Sigmoid colon (tissue), 7 donors: ENCODE results near the gene ANKS4B. TPM values are rescaled to one million over a fixed set of nuclear protein-coding genes. Genes with fewer than 3 reads are reported as not detected.
"Not testable (repeated sequence)": the region's sequence is repeated elsewhere in the genome, so short reads cannot be mapped to it uniquely, and the experiment has no call there.

Experiments used
- DNase-seq: peaks from one replicate; pipeline ENCODE4 v3.0.0-alpha.2; 2019
- H3K27ac ChIP-seq, 4 donors: fragments of 200-600 bp; sonication (generic); one replicate each; pipeline ENCODE4 v1.5.1; 2016 to 2019; ENCODE audit warnings: mild to moderate bottlenecking in 1 of 4
- H3K27me3 ChIP-seq, 3 donors: fragments of 200-600 bp; sonication (generic); one replicate each; pipeline ENCODE4 v1.5.1; 2019; ENCODE audit warnings: mild to moderate bottlenecking in 1 of 3
- H3K36me3 ChIP-seq, 4 donors: fragments of 200-600 bp; sonication (generic); one replicate each; pipeline ENCODE4 v1.5.1; 2016 to 2019
- H3K4me1 ChIP-seq, 4 donors: fragments of 200-600 bp; sonication (generic); one replicate each; pipeline ENCODE4 v1.5.1; 2017 to 2019
- H3K4me3 ChIP-seq, 4 donors: fragments of 200-600 bp; sonication (generic); one replicate each; pipeline ENCODE4 v1.5.1; 2017 to 2019; ENCODE audit warnings: mild to moderate bottlenecking in 2 of 4, moderate library complexity in 1 of 4
- H3K9me3 ChIP-seq, 4 donors: fragments of 200-600 bp in 3 of 4; sonication (generic) in 3 of 4; one replicate each; pipeline versions ENCODE4 v1.5.1 to v1.6.1; 2013 to 2019
- CTCF ChIP-seq, 4 experiments: fragments of 450-650 bp in 3 of 4; fragments of 200-600 bp in 1 of 4; IDR thresholded peaks; one replicate each; pipeline ENCODE4 v1.5.1; 2016 to 2019; ENCODE audit warnings: antibody characterized with exemption in 4 of 4, mild to moderate bottlenecking in 3 of 4, moderate library complexity in 2 of 4
- EP300 ChIP-seq, 4 donors: sonication (generic); formaldehyde crosslinking; IDR thresholded peaks; one replicate each; pipeline ENCODE4 v1.6.1; 2017; ENCODE audit warnings: antibody characterized with exemption in 4 of 4
- POLR2A ChIP-seq, 2 donors: fragments of 450-650 bp; IDR thresholded peaks; one replicate each; pipeline ENCODE4 v1.6.1; 2016; ENCODE audit warnings: antibody characterized with exemption in 2 of 2, mild to moderate bottlenecking in 2 of 2, moderate library complexity in 2 of 2
- POLR2AphosphoS5 ChIP-seq, 4 donors: sonication (generic); formaldehyde crosslinking; IDR thresholded peaks; one replicate each; pipeline ENCODE4 v1.6.1; 2017; ENCODE audit warnings: antibody characterized with exemption in 4 of 4
- WGBS, 2 donors: extraction: QIAGEN DNeasy Blood & Tissue Kit; methylation state at CpG; one replicate each; pipeline ENCODE4 v1.1.7; 2013; 5-methylcytosine and 5-hydroxymethylcytosine counted together
- intact Hi-C: fragments of 100-400 bp; cut with DNase I; formaldehyde crosslinking; loops from one replicate; pipeline ENCODE4 v1.15.1; 2023
- polyA plus RNA-seq, 3 donors: library from polyadenylated mRNA; stranded (reverse); fragments of 200-250 nt; gene quantifications; one replicate each; pipeline ENCODE4 v1.2.3, GENCODE V29; 2013
- total RNA-seq, 4 donors: library from RNA; depleted of rRNA; stranded (reverse); fragments of >200 nt; gene quantifications; one replicate each; pipeline ENCODE4 v1.1.0, GENCODE V29; 2016
- donor health status: healthy with polysubstance abuse.
- donor health status: Bipolar disorder and iron deficiency.
- donor health status: healthy.

Gene ANKS4B
- total and polyA plus RNA-seq, 7 donors, result 0.28 to 32.4 (median 21.1) TPM; not detected in 3

DNA sequence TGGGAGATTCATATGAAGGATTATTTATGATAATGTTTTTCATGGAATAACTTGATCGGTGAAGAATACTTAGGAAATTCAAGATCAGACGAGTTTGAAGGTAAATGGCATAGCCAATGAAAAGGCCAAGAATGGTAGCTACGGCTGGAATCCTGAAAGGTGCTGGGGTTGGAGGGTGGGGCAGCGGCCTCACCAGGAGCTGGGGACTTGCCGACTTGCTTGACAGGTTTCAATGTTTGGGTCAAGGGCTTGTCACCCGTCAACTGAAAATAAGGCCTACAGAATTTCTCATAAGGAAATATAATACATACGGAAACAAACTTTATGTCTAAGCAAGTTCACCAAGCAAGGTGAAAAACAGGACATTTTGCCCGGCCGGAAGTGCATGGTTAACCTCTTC is 34.7 kb downstream of the ANKS4B start:
- 88% methylated on average over 9 of the region's 9 CpGs for WGBS, 2 donors
- no peak for DNase-seq

DNA sequence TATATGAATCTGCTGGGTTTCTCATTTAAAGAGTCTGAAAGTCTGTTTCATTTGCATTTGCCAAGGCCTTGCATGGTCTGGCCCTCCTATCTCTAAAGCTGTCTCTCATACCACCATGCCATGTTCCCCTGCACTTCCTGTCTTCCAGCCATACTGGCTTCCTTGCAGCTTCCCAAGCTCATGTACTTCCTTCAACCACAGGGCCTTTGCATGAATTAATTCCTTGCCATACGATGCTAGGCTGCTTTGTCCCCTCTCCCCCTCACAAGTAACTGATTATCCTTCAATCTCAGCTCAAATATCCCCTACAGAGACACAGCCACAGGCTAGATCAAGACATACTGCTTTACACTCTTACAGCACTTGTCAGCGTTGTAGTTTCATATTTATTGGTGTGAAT is 38.8 kb downstream of the ANKS4B start:
- TF ChIP-seq POLR2AphosphoS5 (IDR thresholded peaks at IDR 0.05) (no peak), EP300 (IDR thresholded peaks at IDR 0.05) (no peak), CTCF (IDR thresholded peaks at IDR 0.05) (no peak), POLR2A (IDR thresholded peaks at IDR 0.05) (no peak)
- Histone ChIP-seq H3K9me3 (no peaks in the 10 kb centered on the region), H3K27me3 (peaks cover 0 to 17% (median 0%) of the 10 kb centered on the region in 3 donors), H3K4me3 (no peak overlapping the region), H3K4me1 (no peaks in the 10 kb centered on the region), H3K27ac (no peak overlapping the region), H3K36me3 (no peaks in the 10 kb centered on the region)
- 69 to 70% methylated on average over 2 of the region's 2 CpGs for WGBS, 2 donors
- DNase-seq, result no peak
- intact Hi-C loops, result no loop called here

More for the DNA sequence above, 34.7 kb downstream of the ANKS4B start:
- H3K4me1 ChIP-seq, result peaks cover 0 to 15% (median 3%) of the 10 kb centered on the region in 4 donors
- no peak overlapping the region for H3K27ac ChIP-seq
- TF ChIP-seq EP300 (IDR thresholded peaks at IDR 0.05) (no peak), POLR2AphosphoS5 (IDR thresholded peaks at IDR 0.05) (no peak), CTCF (IDR thresholded peaks at IDR 0.05) (no peak), POLR2A (IDR thresholded peaks at IDR 0.05) (no peak)
- H3K9me3 ChIP-seq, result no peaks in the 10 kb centered on the region
- no peaks in the 10 kb centered on the region for H3K27me3 ChIP-seq
- intact Hi-C loops, result no loop called here
- no peak overlapping the region for H3K4me3 ChIP-seq
- H3K36me3 ChIP-seq, result no peaks in the 10 kb centered on the region

DNA sequence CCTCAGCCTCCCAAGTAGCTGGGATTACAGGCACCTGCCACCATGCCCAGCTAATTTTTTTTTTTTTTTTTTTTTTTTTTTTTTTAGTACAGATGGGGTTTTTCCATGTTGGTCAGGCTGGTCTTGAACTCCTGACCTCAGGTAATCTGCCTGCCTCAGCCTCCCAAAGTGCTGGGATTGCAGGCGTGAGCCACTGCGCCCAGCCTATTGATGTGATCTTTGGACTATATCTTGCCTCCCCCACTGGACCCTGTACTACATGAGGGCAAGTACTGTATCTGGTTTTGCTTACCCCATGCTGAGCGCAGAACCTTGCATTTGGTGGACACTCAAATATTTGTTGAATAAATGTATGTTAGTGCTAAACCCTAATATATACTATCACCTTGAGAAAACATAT is 39.3 kb downstream of the ANKS4B start:
- H3K27me3 ChIP-seq, result peaks cover 0 to 22% (median 0%) of the 10 kb centered on the region in 3 donors
- H3K9me3 ChIP-seq, H3K4me1 ChIP-seq, DNase-seq, intact Hi-C loops, H3K4me3 ChIP-seq, H3K27ac ChIP-seq, H3K36me3 ChIP-seq: not testable (repeated sequence)
- WGBS, 2 donors, result 93 to 96% methylated on average over 3 of the region's 3 CpGs

- Histone ChIP-seq H3K9me3 (no peaks in the 10 kb centered on the region), H3K4me3 (no peak overlapping the region), H3K27ac (no peak overlapping the region), H3K36me3 (no peaks in the 10 kb centered on the region), H3K27me3 (peaks cover 0 to 25% (median 0%) of the 10 kb centered on the region in 3 donors), H3K4me1 (peaks cover 0 to 11% (median 8%) of the 10 kb centered on the region in 4 donors)
- WGBS, 2 donors, result 83 to 90% methylated on average over 5 of the region's 5 CpGs
- intact Hi-C loops, result no loop called here
- no peak for DNase-seq
- TF ChIP-seq POLR2AphosphoS5 (IDR thresholded peaks at IDR 0.05), result no peak
- no peak for TF ChIP-seq POLR2A (IDR thresholded peaks at IDR 0.05)
- no peak for TF ChIP-seq EP300 (IDR thresholded peaks at IDR 0.05)
- no peak for TF ChIP-seq CTCF (IDR thresholded peaks at IDR 0.05)
Observed at GRCh38 chr16:21274172-21274726, 40.8 kb downstream of the ANKS4B start.

DNA sequence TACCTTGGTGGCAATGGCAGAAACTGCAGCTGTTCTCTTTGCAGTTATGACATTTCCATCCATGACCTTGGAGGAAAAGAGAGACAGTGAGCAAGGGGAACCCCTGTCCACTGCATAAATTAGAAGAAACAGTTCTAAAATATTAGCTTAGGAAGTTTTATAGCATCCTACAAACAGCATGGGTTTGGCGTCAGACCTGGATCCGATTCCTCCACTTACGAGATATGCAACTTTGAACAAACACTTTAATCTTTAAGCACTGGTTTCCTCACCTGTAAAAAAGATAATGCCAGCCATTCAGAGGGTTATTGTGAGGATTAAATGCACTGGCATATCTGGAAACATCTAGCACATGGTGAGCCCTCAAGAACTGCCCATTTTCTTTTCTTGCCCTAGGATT is 42.0 kb downstream of the ANKS4B start:
- DNase-seq, result no peak
- Histone ChIP-seq H3K4me3 (no peak overlapping the region), H3K4me1 (peaks cover 0 to 11% (median 8%) of the 10 kb centered on the region in 4 donors), H3K27me3 (peaks cover 0 to 25% (median 0%) of the 10 kb centered on the region in 3 donors), H3K36me3 (no peaks in the 10 kb centered on the region), H3K27ac (no peak overlapping the region), H3K9me3 (no peaks in the 10 kb centered on the region)
- intact Hi-C loops, result loop anchor here (5.0 kb wide), 2 partner anchors 88 to 118 kb away; partner anchors contain the start of gene LDAF1
- WGBS, 2 donors, result 51 to 80% methylated on average over 3 of the region's 3 CpGs
- TF ChIP-seq POLR2A (IDR thresholded peaks at IDR 0.05), result no peak
- no peak for TF ChIP-seq EP300 (IDR thresholded peaks at IDR 0.05)
- TF ChIP-seq CTCF (IDR thresholded peaks at IDR 0.05), result no peak
- TF ChIP-seq POLR2AphosphoS5 (IDR thresholded peaks at IDR 0.05), result no peak
